DOHH2 (cell line): ENCODE data around the gene TMEM151B.

Experiments
- H3F3A ChIP-seq: fragments of 200-600 bp; sonication (generic), shearing (Covaris generic); 2 replicates; pipeline ENCODE4 v1.6.0; 2016; ENCODE audit warnings: antibody characterized with exemption, mild to moderate bottlenecking; ENCODE audit not compliant: control insufficient read depth, insufficient read depth
- H3K27ac ChIP-seq: fragments of 200-600 bp; sonication (generic); 2 replicates; pipeline ENCODE4 v1.5.1; 2014; ENCODE audit warnings: low read depth, mild to moderate bottlenecking, low read length, moderate library complexity
- H3K27me3 ChIP-seq: fragments of 200-600 bp; sonication (generic); 2 replicates; pipeline ENCODE4 v1.6.1; 2014; ENCODE audit warnings: mild to moderate bottlenecking, low read length, mixed read lengths; ENCODE audit not compliant: control insufficient read depth
- H3K36me3 ChIP-seq: fragments of 200-600 bp; sonication (generic); 2 replicates; pipeline ENCODE4 v1.6.1; 2014; ENCODE audit warnings: mild to moderate bottlenecking, low read length, moderate library complexity, mixed read lengths; ENCODE audit not compliant: control insufficient read depth
- H3K4me1 ChIP-seq: fragments of 200-600 bp; sonication (generic); 2 replicates; pipeline ENCODE4 v1.6.1; 2014; ENCODE audit warnings: mild to moderate bottlenecking, low read length, mixed read lengths; ENCODE audit not compliant: control insufficient read depth
- H3K4me2 ChIP-seq: fragments of 200-600 bp; sonication (generic); 2 replicates; pipeline ENCODE4 v1.6.0; 2014; ENCODE audit warnings: mild to moderate bottlenecking, low read length, moderate library complexity
- H3K4me3 ChIP-seq: fragments of 200-600 bp; sonication (generic); 2 replicates; pipeline ENCODE4 v1.5.1; 2014; ENCODE audit warnings: mild to moderate bottlenecking, low read length, mixed read lengths
- H3K79me2 ChIP-seq: fragments of 200-600 bp; sonication (generic); 2 replicates; pipeline ENCODE4 v1.6.1; 2014; ENCODE audit warnings: mild to moderate bottlenecking, low read length, mixed read lengths; ENCODE audit not compliant: control insufficient read depth
- H3K9me2 ChIP-seq: fragments of 200-600 bp; sonication (generic); replicated peaks from 2 replicates; pipeline ENCODE4 v1.6.1; 2014; ENCODE audit warnings: mild to moderate bottlenecking, low read length, mixed read lengths; ENCODE audit not compliant: control insufficient read depth
- H3K9me3 ChIP-seq: fragments of 200-600 bp; sonication (generic); 2 replicates; pipeline ENCODE4 v1.6.1; 2014; ENCODE audit warnings: antibody characterized with exemption, low read length, mixed read lengths; ENCODE audit not compliant: control insufficient read depth, insufficient read depth
- H4K20me1 ChIP-seq: fragments of 200-600 bp; sonication (generic); 2 replicates; pipeline ENCODE4 v1.6.0; 2014; ENCODE audit warnings: low read depth, mild to moderate bottlenecking, antibody characterized with exemption, low read length, moderate library complexity; ENCODE audit not compliant: control insufficient read depth, insufficient read depth
- CTCF ChIP-seq: fragments of 200-600 bp; sonication (generic); IDR thresholded peaks from one replicate; pipeline ENCODE4 v1.5.1; 2014; ENCODE audit warnings: antibody characterized with exemption, mild to moderate bottlenecking, low read depth, low read length; ENCODE audit not compliant: poor library complexity, severe bottlenecking
- EZH2phosphoT487 ChIP-seq: fragments of 200-600 bp; sonication (generic); IDR thresholded peaks from 2 replicates; pipeline ENCODE4 v1.6.1; 2017; ENCODE audit warnings: borderline replicate concordance, mild to moderate bottlenecking, antibody characterized with exemption, low read length, moderate library complexity, mixed read lengths

Gene TMEM151B

DNA sequence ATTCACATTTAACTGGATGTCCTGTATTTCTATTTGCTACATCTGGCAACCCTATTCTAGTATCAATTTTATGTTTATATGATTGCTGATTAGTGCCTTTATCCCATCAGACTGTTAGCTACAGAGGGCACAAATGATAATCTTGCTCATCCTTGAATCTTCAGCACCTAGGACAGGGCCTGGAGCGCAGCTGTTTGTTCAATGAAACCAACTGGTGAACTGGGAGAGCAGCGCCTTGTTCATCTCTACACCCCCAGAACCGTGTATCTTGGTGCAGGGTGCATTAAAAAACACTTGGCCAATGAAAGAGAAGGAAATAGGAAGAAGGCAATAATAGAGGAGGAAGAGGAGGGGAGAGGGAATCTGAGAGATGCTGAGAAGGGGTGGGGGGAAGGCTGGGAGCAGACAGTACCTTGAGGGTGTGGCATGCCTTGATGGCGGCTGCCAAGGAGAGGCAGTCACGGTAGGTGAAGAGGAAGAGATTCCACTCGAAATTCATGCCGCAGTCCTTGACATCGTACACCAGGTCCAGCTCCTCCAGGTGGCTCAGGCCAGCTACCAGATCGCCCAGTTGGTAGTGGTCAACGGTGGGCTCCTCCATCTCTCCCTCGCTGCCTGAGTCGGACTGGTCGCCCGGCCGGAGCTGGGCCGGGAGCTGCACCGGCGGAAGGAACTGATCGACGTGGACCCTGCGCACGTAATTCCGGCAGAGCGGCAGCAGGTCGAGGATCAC is 15.5 kb downstream of the TMEM151B start:
- no peaks in the 10 kb centered on the region for H4K20me1 ChIP-seq
- H3K79me2 ChIP-seq = no peaks in the 10 kb centered on the region
- H3F3A ChIP-seq = no peaks in the 10 kb centered on the region
- no peaks in the 10 kb centered on the region for H3K4me1 ChIP-seq
- no peaks in the 10 kb centered on the region for H3K36me3 ChIP-seq
- H3K9me3 ChIP-seq = no peaks in the 10 kb centered on the region
- no peaks in the 10 kb centered on the region for H3K9me2 ChIP-seq
- peaks cover 31% of the 10 kb centered on the region for H3K27me3 ChIP-seq
- H3K4me2 ChIP-seq = no peak overlapping the region
- no peak overlapping the region for H3K4me3 ChIP-seq
- no peak for TF ChIP-seq CTCF
- no peak for TF ChIP-seq EZH2phosphoT487
- no peak overlapping the region for H3K27ac ChIP-seq

- Histone ChIP-seq H3K9me2 (no peaks in the 10 kb centered on the region), H3F3A (no peaks in the 10 kb centered on the region), H3K4me2 (no peak overlapping the region), H3K79me2 (no peaks in the 10 kb centered on the region), H3K4me3 (no peak overlapping the region), H3K9me3 (no peaks in the 10 kb centered on the region), H3K27me3 (peaks cover 34% of the 10 kb centered on the region), H3K27ac (no peak overlapping the region), H3K4me1 (no peaks in the 10 kb centered on the region), H3K36me3 (no peaks in the 10 kb centered on the region), H4K20me1 (no peaks in the 10 kb centered on the region)
- no peak for TF ChIP-seq CTCF
- no peak for TF ChIP-seq EZH2phosphoT487
Measured at GRCh38 chr6:44286285-44286565, 16.0 kb downstream of the TMEM151B start.

- Histone ChIP-seq H3K4me1 (no peaks in the 10 kb centered on the region), H3F3A (no peaks in the 10 kb centered on the region), H3K9me2 (no peaks in the 10 kb centered on the region), H4K20me1 (no peaks in the 10 kb centered on the region), H3K27ac (no peak overlapping the region), H3K36me3 (no peaks in the 10 kb centered on the region), H3K79me2 (no peaks in the 10 kb centered on the region), H3K9me3 (no peaks in the 10 kb centered on the region), H3K27me3 (peaks cover 37% of the 10 kb centered on the region), H3K4me3 (no peak overlapping the region), H3K4me2 (no peak overlapping the region)
- TF ChIP-seq CTCF = no peak
- TF ChIP-seq EZH2phosphoT487 = no peak
Measured at GRCh38 chr6:44286747-44287146, 16.5 kb downstream of the TMEM151B start.
